ENCODE measurements around the gene EEF1AKMT4. TPM values are rescaled to one million over a fixed set of nuclear protein-coding genes. Genes with fewer than 3 reads are reported as not detected.

The EEF1AKMT4 gene
- total and polyA plus RNA-seq, 2 of the 4 experiments (the other 2 are of a cell fraction), result 2.9 to 3.6 TPM

DNA sequence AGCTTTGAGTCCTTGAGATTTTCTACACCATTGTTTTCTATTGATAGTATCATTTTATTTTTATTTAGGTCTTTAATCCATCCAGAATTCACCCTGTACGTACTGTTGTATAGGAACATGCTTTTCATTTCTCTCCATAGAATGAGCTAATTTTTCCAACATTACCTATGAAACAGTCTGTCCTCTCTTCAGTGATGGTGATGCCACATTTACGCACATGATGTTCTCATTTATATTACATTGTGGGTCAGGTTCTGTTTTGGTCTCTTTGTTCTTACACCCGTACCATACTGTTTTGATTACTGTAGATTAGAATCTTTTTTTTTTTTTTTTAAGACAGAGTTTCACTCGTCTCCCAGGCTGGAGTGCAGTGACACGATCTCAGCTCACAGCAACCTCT is 37.8 kb upstream of the EEF1AKMT4 start:
- POLR2A ChIA-PET (ENCODE audit: unreplicated experiment), result no interaction called here
- ATAC-seq (ENCODE audit: low read depth) (no peak), DNase-seq (no peak)
- no CpG with 5 or more reads among the region's 5 CpGs for WGBS, 2 experiments (ENCODE audit: extremely low coverage in 2 of 2, insufficient read length in 1 of 2)
- Histone ChIP-seq H2AK5ac (ENCODE audit: low read depth, low read length) (no peak overlapping the region), H3K9ac (ENCODE audit: low read depth, low read length) (no peak overlapping the region), H3K23ac (ENCODE audit: low read depth, low read length) (no peak overlapping the region), H2BK20ac (ENCODE audit: low read depth, low read length) (no peak overlapping the region), H3K4me1 (ENCODE audit: control insufficient read depth, insufficient read depth, low read length) (no peaks in the 10 kb centered on the region), H2BK120ac (ENCODE audit: low read depth, low read length) (no peak overlapping the region), H3K4me2 (ENCODE audit: low read depth, low read length) (no peak overlapping the region), H2BK5ac (ENCODE audit: low read depth, low read length, poor library complexity, severe bottlenecking) (no peak overlapping the region), H4K8ac (ENCODE audit: low read depth in 2 of 2, low read length in 2 of 2) (no peak overlapping the region), H3K27ac (ENCODE audit: insufficient read depth, low read length) (no peak overlapping the region), H3K4me3 (ENCODE audit: insufficient read depth, low read depth, low read length) (no peak overlapping the region), H3K9me3 (ENCODE audit: control insufficient read depth, insufficient read depth, low read length) (no peaks in the 10 kb centered on the region), H3K14ac (replicated peaks; ENCODE audit: low read depth, low read length) (no peak overlapping the region), H4K91ac (ENCODE audit: insufficient read depth, low read depth, low read length) (no peak overlapping the region), H2BK15ac (ENCODE audit: low read depth, low read length) (no peak overlapping the region), H3K36me3 (ENCODE audit: control insufficient read depth, insufficient read depth, low read length) (no peaks in the 10 kb centered on the region), H3K79me1 (ENCODE audit: low read depth in 1 of 2, low read length in 2 of 2) (no peaks in the 10 kb centered on the region), H2AK9ac (replicated peaks; ENCODE audit: low read depth, low read length, poor library complexity) (no peak overlapping the region), H2AFZ (replicated peaks; ENCODE audit: low read length, poor library complexity) (no peak overlapping the region), H4K20me1 (ENCODE audit: insufficient read depth, low read length) (no peaks in the 10 kb centered on the region), H3K56ac (ENCODE audit: extremely low read depth, insufficient read depth, low read length) (no peak overlapping the region), H4K5ac (ENCODE audit: low read depth, low read length) (no peak overlapping the region), H3K18ac (ENCODE audit: low read depth, low read length) (no peak overlapping the region), H3K27me3 (ENCODE audit: control insufficient read depth, insufficient read depth, low read length) (peaks cover 11% of the 10 kb centered on the region), H3K4ac (ENCODE audit: low read depth, low read length) (no peak overlapping the region), H3K9me1 (ENCODE audit: insufficient read depth, low read length) (no peaks in the 10 kb centered on the region)
- in situ Hi-C loops (cut with MboI; ENCODE audit: low sequenced_read_pairs), result no loop called here
- CTCF ChIA-PET, result interaction anchor here (0.8 kb wide), 1 partner anchor 16 kb away, joined by 3 read pairs; no protein-coding TSS in a partner anchor
- intact Hi-C loops (cut with micrococcal nuclease), result no loop called here
- no TSS peak for BruUV-seq (replicated peaks)
- TF ChIP-seq, protein P1, sequence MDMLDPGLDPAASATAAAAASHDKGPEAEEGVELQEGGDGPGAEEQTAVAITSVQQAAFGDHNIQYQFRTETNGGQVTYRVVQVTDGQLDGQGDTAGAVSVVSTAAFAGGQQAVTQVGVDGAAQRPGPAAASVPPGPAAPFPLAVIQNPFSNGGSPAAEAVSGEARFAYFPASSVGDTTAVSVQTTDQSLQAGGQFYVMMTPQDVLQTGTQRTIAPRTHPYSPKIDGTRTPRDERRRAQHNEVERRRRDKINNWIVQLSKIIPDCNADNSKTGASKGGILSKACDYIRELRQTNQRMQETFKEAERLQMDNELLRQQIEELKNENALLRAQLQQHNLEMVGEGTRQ (IDR thresholded peaks at IDR 0.05; ENCODE audit: low read depth, low read length), result no peak
- TF ChIP-seq CEBPB (IDR thresholded peaks at IDR 0.05; ENCODE audit: low read depth, low read length), result no peak
- TF ChIP-seq, protein P2, sequence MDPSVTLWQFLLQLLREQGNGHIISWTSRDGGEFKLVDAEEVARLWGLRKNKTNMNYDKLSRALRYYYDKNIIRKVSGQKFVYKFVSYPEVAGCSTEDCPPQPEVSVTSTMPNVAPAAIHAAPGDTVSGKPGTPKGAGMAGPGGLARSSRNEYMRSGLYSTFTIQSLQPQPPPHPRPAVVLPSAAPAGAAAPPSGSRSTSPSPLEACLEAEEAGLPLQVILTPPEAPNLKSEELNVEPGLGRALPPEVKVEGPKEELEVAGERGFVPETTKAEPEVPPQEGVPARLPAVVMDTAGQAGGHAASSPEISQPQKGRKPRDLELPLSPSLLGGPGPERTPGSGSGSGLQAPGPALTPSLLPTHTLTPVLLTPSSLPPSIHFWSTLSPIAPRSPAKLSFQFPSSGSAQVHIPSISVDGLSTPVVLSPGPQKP (IDR thresholded peaks at IDR 0.05; ENCODE audit: borderline replicate concordance, low read depth, low read length), result no peak
- TF ChIP-seq RFX5 (IDR thresholded peaks at IDR 0.05; ENCODE audit: low read depth, low read length), result no peak
- no peak for TF ChIP-seq MXI1 (IDR thresholded peaks at IDR 0.05; ENCODE audit: borderline replicate concordance, low read depth, low read length)
- TF ChIP-seq RCOR1 (IDR thresholded peaks at IDR 0.05; ENCODE audit: insufficient replicate concordance, low read length), result no peak
- no peak for TF ChIP-seq CHD1 (IDR thresholded peaks at IDR 0.05; ENCODE audit: low read depth, low read length)
- no peak for TF ChIP-seq FOS (IDR thresholded peaks at IDR 0.05; ENCODE audit: low read depth, low read length)
- TF ChIP-seq, protein P3, sequence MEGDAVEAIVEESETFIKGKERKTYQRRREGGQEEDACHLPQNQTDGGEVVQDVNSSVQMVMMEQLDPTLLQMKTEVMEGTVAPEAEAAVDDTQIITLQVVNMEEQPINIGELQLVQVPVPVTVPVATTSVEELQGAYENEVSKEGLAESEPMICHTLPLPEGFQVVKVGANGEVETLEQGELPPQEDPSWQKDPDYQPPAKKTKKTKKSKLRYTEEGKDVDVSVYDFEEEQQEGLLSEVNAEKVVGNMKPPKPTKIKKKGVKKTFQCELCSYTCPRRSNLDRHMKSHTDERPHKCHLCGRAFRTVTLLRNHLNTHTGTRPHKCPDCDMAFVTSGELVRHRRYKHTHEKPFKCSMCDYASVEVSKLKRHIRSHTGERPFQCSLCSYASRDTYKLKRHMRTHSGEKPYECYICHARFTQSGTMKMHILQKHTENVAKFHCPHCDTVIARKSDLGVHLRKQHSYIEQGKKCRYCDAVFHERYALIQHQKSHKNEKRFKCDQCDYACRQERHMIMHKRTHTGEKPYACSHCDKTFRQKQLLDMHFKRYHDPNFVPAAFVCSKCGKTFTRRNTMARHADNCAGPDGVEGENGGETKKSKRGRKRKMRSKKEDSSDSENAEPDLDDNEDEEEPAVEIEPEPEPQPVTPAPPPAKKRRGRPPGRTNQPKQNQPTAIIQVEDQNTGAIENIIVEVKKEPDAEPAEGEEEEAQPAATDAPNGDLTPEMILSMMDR (conservative IDR thresholded peaks at IDR 0.05; ENCODE audit: low read depth, low read length), result no peak
- no peak for TF ChIP-seq MAFK (IDR thresholded peaks at IDR 0.05; ENCODE audit: low read depth, low read length)
- no peak for TF ChIP-seq POLR2A (IDR thresholded peaks at IDR 0.05; ENCODE audit: low read depth, low read length)
- TF ChIP-seq NFE2L2 (IDR thresholded peaks at IDR 0.05; ENCODE audit: low read depth, low read length), result no peak
- TF ChIP-seq RAD21 (IDR thresholded peaks at IDR 0.05; ENCODE audit: low read length), result no peak
- no peak for TF ChIP-seq MAZ (IDR thresholded peaks at IDR 0.05; ENCODE audit: borderline replicate concordance, low read depth, low read length)
- TF ChIP-seq SMC3 (IDR thresholded peaks at IDR 0.05; ENCODE audit: low read depth, low read length), result no peak
- TF ChIP-seq BHLHE40 (IDR thresholded peaks at IDR 0.05; ENCODE audit: low read depth, low read length), result no peak
- dilution Hi-C loops (cut with HindIII; ENCODE audit: low sequenced_read_pairs, unreplicated experiment), result no loop called here

Data from IMR-90 (cell line).